Lower lobe of right lung (tissue), 2 donors: ENCODE measurements around the gene RBM34. TPM values are rescaled to one million over a fixed set of nuclear protein-coding genes. Genes with fewer than 3 reads are reported as not detected.
"Not testable (repeated sequence)": the region's sequence is repeated elsewhere in the genome, so short reads cannot be mapped to it uniquely, and the experiment has no call there.

ENCODE experiments used
- ATAC-seq, 2 donors: fragments of 200-7000 bp; cut with Tn5 transposase; one replicate each; pipeline ENCODE4 v1.9.1; 2020 to 2022; ENCODE audit warnings: mild to moderate bottlenecking in 2 of 2, moderate library complexity in 2 of 2
- DNase-seq: peaks from one replicate; pipeline ENCODE4 v3.0.0-alpha.2; 2020
- H3K27ac ChIP-seq: fragments of 200-600 bp; one replicate; pipeline ENCODE4 v1.8.0; 2022
- H3K27me3 ChIP-seq: fragments of 200-600 bp; one replicate; pipeline ENCODE4 v1.8.0; 2022; ENCODE audit warnings: low read depth
- H3K36me3 ChIP-seq: fragments of 200-600 bp; one replicate; pipeline ENCODE4 v1.8.0; 2022; ENCODE audit warnings: mild to moderate bottlenecking
- H3K4me1 ChIP-seq: fragments of 200-600 bp; one replicate; pipeline ENCODE4 v1.8.0; 2022
- H3K4me3 ChIP-seq: fragments of 200-600 bp; one replicate; pipeline ENCODE4 v1.8.0; 2022; ENCODE audit warnings: mild to moderate bottlenecking
- H3K9me3 ChIP-seq: fragments of 200-600 bp; one replicate; pipeline ENCODE4 v1.8.0; 2022
- intact Hi-C: fragments of 100-400 bp; cut with DNase I; formaldehyde crosslinking; loops from one replicate; pipeline ENCODE4 v1.11.0; 2022
- long read RNA-seq: library from polyadenylated mRNA; unstranded; transcript quantifications from one replicate; pipeline ENCODE4 v2.0.0, GENCODE V29; 2021
- total RNA-seq: library from RNA; stranded (reverse); fragmentation: NEBNext Ultra II Directional; extraction: Animal tissue kit (Norgen Biotek cat#: 25700); gene quantifications from one replicate; pipeline ENCODE4 v1.2.1, GENCODE V29; 2021
- TF ChIP-seq, protein P1 (sequence below): fragments of 200-600 bp; IDR thresholded peaks from one replicate; pipeline ENCODE4 v1.8.0; 2022; ENCODE audit warnings: antibody characterized with exemption, mild to moderate bottlenecking
- donor health status: DM: no; HTN: yes; CAD: no; lungs with severe emphysema.

The RBM34 gene, protein sequence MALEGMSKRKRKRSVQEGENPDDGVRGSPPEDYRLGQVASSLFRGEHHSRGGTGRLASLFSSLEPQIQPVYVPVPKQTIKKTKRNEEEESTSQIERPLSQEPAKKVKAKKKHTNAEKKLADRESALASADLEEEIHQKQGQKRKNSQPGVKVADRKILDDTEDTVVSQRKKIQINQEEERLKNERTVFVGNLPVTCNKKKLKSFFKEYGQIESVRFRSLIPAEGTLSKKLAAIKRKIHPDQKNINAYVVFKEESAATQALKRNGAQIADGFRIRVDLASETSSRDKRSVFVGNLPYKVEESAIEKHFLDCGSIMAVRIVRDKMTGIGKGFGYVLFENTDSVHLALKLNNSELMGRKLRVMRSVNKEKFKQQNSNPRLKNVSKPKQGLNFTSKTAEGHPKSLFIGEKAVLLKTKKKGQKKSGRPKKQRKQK
- 57.3 TPM for total RNA-seq
- long read RNA-seq, transcript RBM34-201 (11 exons, 2,054 nt): major isoform, 25 of 39 reads
- long read RNA-seq, partial matches to known transcripts: 6 of 39 reads
- long read RNA-seq, other reads (novel, unspliced or antisense): 7 of 39 reads

DNA sequence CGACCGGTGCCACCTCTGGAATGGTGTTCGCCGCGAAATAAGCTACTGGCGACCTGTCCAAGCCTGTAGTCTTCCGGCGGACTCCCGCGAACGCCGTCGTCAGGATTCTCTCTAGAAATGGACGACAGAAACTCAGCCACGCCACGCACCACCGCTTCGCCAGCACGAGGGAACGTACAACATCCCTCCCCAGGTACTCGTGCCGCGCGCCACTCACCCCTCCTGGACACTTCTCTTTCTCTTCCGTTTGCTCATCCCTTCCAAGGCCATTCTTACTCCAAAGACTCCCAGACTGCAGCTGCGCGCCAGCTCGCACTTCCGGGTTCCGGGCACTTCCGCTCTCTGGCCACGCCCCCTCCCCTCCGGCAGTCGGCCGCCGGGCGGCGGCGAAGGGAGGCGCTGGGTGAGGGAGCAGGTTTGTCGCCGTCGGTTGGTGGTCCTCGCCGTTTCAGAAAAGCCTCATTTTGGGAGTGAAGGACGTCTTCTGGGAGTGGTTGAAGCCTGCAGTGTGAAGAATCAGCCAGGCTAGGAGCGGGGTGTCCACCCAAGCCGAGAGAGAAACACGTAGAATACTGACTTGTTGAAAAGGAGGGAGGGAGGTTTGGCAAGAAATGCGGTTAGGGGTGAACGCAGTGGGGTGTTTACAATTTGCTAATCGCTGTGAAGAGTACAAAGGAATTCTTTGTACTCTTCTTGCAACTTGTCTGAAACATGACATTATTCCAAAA lies at the start of gene RBM34:
Gene RBM34, minus strand, starts transcription at position 294 of the 728 bp plus-strand sequence. Its CDS starts 24 bp downstream, at position 270.
- intact Hi-C loops: no loop called here

DNA sequence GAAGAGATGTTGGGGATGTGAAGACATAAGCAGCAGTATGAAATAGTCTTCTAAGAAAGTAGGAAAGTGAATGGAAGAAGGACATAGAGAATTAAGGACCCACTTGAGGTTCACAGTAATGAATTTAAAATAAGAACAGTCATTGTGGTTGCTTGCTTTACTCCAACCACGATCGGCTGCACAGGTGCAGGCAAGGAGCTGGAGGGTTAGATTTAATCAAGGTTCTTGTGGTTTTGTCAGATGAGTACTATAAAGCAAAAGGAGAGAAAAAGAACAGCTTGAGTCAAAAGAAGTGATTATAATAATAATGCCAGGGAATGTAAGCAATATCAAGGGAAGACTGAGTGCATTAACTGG lies 46.1 kb upstream of the RBM34 start:
- Histone ChIP-seq H3K4me3 (no peak overlapping the region), H3K27ac (no peak overlapping the region), H3K27me3 (no peaks in the 10 kb centered on the region), H3K9me3 (no peaks in the 10 kb centered on the region), H3K4me1 (no peaks in the 10 kb centered on the region), H3K36me3 (peaks cover 53% of the 10 kb centered on the region)
- TF ChIP-seq, protein P1, sequence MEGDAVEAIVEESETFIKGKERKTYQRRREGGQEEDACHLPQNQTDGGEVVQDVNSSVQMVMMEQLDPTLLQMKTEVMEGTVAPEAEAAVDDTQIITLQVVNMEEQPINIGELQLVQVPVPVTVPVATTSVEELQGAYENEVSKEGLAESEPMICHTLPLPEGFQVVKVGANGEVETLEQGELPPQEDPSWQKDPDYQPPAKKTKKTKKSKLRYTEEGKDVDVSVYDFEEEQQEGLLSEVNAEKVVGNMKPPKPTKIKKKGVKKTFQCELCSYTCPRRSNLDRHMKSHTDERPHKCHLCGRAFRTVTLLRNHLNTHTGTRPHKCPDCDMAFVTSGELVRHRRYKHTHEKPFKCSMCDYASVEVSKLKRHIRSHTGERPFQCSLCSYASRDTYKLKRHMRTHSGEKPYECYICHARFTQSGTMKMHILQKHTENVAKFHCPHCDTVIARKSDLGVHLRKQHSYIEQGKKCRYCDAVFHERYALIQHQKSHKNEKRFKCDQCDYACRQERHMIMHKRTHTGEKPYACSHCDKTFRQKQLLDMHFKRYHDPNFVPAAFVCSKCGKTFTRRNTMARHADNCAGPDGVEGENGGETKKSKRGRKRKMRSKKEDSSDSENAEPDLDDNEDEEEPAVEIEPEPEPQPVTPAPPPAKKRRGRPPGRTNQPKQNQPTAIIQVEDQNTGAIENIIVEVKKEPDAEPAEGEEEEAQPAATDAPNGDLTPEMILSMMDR: no peak
- ATAC-seq: no peak
- intact Hi-C loops: no loop called here
- no peak for DNase-seq

More for the DNA sequence above, at the start of gene RBM34:
- TF ChIP-seq, protein P1: no peak
- Histone ChIP-seq H3K27ac (peak within 1 kb of the TSS; percentile 95), H3K4me1 (peaks cover 36% of the 10 kb centered on the region), H3K36me3 (peaks cover 39% of the 10 kb centered on the region), H3K27me3 (no peaks in the 10 kb centered on the region), H3K4me3 (peak within 1 kb of the TSS; percentile 87), H3K9me3 (no peaks in the 10 kb centered on the region)
- peak; percentile 99 for ATAC-seq
- DNase-seq: peak; percentile 94

DNA sequence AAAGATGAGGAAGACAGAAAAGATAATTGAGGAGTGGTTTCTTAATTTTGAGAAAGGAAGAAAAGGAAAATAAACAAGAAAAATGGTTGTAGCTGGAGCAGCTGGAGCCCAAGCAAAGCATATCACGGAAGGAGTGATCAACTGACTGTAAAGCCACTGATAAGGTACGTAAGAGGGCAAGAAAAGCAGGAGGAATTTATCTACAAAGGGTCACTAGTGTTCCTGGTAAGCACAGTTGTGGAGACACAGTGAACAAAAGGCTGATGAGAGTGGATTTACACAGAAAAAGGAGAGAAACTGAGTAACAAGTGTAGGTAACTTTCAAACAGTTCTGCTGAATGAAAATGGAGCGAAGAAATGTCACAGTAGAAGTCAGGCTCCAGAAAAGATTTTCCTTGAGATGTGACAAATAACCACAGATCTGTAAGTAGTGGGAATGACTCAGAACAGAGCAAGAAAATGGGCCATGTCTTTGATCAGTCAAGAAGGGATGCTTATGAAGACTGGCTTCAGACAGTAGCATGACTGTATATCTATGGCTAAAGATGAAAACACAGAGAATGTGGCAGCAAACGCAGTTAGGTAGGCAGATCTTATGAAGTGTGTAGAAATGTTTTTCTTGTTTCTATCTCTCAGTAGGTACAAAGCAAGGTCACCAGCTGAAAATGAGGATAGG lies 45.6 kb upstream of the RBM34 start:
- DNase-seq (no peak), ATAC-seq (no peak)
- Histone ChIP-seq H3K27me3 (no peaks in the 10 kb centered on the region), H3K4me1 (no peaks in the 10 kb centered on the region), H3K36me3 (peaks cover 48% of the 10 kb centered on the region), H3K4me3 (no peak overlapping the region), H3K27ac (no peak overlapping the region), H3K9me3 (no peaks in the 10 kb centered on the region)
- intact Hi-C loops: no loop called here
- TF ChIP-seq, protein P1: no peak

DNA sequence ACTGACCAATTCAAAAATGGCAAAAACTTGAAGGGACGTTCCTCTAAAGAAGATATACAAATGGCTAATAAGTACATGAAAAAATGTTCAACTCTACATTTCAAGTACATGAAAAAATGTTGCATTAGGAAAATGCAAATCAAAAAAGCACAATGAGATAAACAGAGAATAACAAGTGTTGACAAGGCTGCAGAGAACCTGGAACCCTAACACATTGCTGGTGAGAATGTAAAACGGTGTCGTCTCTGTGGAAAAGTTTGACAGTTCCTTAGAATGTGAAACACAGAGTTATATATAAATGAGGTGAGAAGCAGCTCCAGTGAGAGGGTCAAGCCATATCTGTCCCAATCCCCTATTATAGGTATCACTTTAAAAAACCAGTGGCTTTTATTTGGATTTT lies 44.6 kb upstream of the RBM34 start:
- Histone ChIP-seq H3K27me3 (no peaks in the 10 kb centered on the region), H3K4me3 (no peak overlapping the region), H3K4me1 (no peaks in the 10 kb centered on the region), H3K36me3 (peaks cover 46% of the 10 kb centered on the region), H3K9me3 (no peaks in the 10 kb centered on the region), H3K27ac (no peak overlapping the region)
- intact Hi-C loops: no loop called here
- TF ChIP-seq, protein P1: no peak
- no peak for ATAC-seq
- no peak for DNase-seq

DNA sequence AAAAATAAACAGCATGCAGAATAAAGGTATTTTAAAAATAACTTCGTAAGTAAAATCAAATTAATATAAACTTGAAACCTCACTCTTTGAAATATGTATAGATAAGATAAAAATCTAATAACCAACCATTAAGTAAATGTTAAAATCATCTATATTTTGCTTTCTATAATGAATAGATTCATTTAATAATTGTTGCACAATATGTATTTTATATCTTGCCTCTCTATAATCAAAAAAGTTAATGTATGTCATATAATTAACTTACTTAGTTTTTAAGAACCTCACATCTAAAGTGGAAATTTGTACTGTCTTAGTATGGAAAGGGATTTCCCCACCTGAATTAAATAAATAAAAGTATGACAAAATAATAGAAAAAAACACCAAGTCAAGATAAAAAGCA lies 42.4 kb upstream of the RBM34 start:
- no peak for ATAC-seq
- H3K9me3 ChIP-seq: no peaks in the 10 kb centered on the region
- intact Hi-C loops: no loop called here
- no peaks in the 10 kb centered on the region for H3K27me3 ChIP-seq
- H3K4me1 ChIP-seq: no peaks in the 10 kb centered on the region
- no peak overlapping the region for H3K4me3 ChIP-seq
- DNase-seq: no peak
- H3K27ac ChIP-seq: no peak overlapping the region
- TF ChIP-seq, protein P1: no peak
- H3K36me3 ChIP-seq: peaks cover 35% of the 10 kb centered on the region

DNA sequence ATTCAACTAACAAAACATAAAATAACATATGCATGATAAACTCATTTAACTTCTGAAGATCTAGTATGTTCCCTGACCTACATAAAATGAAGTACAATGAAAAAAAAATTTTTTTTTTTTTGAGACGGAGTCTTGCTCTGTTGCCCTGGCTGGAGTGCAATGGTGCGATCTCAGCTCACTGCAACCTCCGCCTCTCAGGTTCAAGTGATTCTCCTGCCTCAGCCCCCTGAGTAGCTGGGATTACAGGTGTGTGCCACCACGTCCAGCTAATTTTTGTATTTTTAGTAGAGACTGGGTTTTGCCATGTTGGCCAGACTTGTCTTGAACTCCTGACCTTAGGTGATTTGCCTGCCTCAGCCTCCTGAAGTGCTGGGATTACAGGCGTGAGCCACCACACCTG lies 41.4 kb upstream of the RBM34 start:
- ATAC-seq, DNase-seq, H3K4me3 ChIP-seq, intact Hi-C loops, H3K27ac ChIP-seq, H3K27me3 ChIP-seq, H3K4me1 ChIP-seq, H3K9me3 ChIP-seq: not testable (repeated sequence)
- H3K36me3 ChIP-seq: peaks cover 35% of the 10 kb centered on the region
